ENCODE measurements around the gene XCR1.

DNA sequence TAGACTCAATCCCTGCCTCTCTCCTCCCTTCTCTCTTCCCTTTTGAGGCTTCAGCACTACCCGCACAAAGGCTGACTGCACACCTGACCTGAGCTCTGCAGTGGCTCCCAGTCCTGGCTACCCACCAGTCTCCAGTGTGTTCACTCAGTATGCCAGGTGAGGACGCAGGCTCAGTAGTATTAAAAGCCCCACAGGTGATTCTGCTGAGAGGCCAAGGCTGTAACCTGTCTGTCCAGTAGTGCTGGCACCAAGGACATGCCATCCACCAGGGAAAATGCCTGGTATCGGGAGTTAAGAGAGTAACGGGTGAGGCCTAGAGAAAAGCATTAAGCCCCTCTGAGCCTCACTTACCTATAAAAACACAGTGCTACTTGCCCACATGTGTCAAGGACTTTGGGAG lies 52.6 kb downstream of the XCR1 start:
- TF ChIP-seq, protein P1, sequence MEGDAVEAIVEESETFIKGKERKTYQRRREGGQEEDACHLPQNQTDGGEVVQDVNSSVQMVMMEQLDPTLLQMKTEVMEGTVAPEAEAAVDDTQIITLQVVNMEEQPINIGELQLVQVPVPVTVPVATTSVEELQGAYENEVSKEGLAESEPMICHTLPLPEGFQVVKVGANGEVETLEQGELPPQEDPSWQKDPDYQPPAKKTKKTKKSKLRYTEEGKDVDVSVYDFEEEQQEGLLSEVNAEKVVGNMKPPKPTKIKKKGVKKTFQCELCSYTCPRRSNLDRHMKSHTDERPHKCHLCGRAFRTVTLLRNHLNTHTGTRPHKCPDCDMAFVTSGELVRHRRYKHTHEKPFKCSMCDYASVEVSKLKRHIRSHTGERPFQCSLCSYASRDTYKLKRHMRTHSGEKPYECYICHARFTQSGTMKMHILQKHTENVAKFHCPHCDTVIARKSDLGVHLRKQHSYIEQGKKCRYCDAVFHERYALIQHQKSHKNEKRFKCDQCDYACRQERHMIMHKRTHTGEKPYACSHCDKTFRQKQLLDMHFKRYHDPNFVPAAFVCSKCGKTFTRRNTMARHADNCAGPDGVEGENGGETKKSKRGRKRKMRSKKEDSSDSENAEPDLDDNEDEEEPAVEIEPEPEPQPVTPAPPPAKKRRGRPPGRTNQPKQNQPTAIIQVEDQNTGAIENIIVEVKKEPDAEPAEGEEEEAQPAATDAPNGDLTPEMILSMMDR (IDR thresholded peaks at IDR 0.05), result no peak
- no peak for TF ChIP-seq POLR2A (IDR thresholded peaks at IDR 0.05)
